ENCODE data around the gene SLC16A12. TPM values are rescaled to one million over a fixed set of nuclear protein-coding genes. Genes with fewer than 3 reads are reported as not detected.

The SLC16A12 gene
- total and polyA plus RNA-seq, 12 donors = 0.25 to 2.4 (median 0.53) TPM; not detected in 1

DNA sequence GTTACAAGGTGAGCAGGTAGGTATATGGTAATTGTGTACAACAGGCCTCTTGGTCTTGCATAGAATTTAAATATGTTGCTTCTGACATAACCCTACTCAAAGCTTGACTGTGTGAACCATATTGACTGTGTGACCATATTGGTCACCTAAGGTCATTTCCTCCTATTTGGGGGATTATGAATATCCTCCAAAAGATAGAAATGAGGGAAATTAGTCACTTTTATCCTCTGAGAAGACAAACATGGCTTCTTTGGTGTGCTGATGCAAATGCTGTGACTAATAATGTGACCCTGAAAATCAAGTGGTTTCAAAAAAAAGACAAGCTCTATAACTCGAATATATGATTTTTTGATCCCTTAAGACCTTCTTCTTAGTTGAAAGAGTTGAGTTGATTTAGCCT is 93.1 kb downstream of the SLC16A12 start:
- no peak for DNase-seq
- no peaks in the 10 kb centered on the region for H3K27me3 ChIP-seq
- WGBS, 4 donors = 30 to 55% (median 47%) methylated on average over 1 of the region's 1 CpG
- H3K4me1 ChIP-seq (replicated peaks in 1 of 2) = no peaks in the 10 kb centered on the region
- no peaks in the 10 kb centered on the region for H3K36me3 ChIP-seq (replicated peaks in 1 of 2)
- no peak overlapping the region for H3K4me3 ChIP-seq
- TF ChIP-seq, protein P1, sequence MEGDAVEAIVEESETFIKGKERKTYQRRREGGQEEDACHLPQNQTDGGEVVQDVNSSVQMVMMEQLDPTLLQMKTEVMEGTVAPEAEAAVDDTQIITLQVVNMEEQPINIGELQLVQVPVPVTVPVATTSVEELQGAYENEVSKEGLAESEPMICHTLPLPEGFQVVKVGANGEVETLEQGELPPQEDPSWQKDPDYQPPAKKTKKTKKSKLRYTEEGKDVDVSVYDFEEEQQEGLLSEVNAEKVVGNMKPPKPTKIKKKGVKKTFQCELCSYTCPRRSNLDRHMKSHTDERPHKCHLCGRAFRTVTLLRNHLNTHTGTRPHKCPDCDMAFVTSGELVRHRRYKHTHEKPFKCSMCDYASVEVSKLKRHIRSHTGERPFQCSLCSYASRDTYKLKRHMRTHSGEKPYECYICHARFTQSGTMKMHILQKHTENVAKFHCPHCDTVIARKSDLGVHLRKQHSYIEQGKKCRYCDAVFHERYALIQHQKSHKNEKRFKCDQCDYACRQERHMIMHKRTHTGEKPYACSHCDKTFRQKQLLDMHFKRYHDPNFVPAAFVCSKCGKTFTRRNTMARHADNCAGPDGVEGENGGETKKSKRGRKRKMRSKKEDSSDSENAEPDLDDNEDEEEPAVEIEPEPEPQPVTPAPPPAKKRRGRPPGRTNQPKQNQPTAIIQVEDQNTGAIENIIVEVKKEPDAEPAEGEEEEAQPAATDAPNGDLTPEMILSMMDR (IDR thresholded peaks at IDR 0.05) = no peak
- no peaks in the 10 kb centered on the region for H3K9me3 ChIP-seq (replicated peaks in 1 of 3)
- H3K27ac ChIP-seq = no peak overlapping the region
- intact Hi-C loops (cut with DNase I) = no loop called here

DNA sequence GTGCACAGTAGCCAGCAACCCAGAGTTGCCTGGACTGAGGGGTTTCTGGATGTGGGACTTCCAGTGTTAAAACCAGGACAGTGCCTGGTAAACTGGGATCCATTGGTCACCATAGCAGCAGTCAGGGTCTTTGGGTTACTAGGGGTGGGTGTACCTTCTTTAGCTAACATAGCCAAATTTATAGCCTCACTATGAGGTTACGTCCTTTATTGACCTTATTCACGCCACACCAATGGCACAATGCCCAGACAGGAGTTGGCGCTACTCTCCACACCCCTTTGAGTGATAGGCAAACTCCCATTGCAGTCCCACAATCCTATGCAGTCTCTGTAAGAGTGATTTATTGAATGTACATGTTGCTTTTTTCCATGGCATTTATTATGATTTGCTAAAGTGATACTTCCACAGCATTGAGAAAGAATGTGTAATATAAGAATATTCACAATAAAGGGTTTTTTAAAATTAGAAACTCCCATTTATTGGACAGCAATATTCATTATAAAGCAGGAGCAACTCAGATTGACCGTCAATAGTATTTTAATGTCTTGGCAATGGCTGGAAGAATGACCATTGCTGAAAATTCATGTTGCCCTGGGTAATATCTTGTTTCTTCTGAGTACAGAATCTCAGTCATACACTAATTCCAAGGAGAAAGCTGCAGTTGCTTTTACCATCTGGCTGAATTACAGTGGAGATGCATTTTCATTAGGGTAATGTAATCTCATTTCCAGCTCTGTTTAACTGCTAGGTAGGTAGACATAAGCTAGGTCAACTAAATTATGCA is 95.0 kb downstream of the SLC16A12 start:
- WGBS, 4 donors = 47 to 92% (median 56%) methylated on average over 4 of the region's 4 CpGs
- Histone ChIP-seq H3K27ac (no peak overlapping the region), H3K27me3 (no peaks in the 10 kb centered on the region), H3K4me3 (no peak overlapping the region), H3K36me3 (replicated peaks in 1 of 2) (no peaks in the 10 kb centered on the region), H3K9me3 (replicated peaks in 1 of 3) (no peaks in the 10 kb centered on the region), H3K4me1 (replicated peaks in 1 of 2) (no peaks in the 10 kb centered on the region)
- intact Hi-C loops (cut with DNase I) = no loop called here
- peak in 3 of 7 donors; percentile 13 to 58 (median 26) for DNase-seq
- TF ChIP-seq, protein P1 (IDR thresholded peaks at IDR 0.05) = no peak
- no peak for TF ChIP-seq POLR2A (IDR thresholded peaks at IDR 0.05)

DNA sequence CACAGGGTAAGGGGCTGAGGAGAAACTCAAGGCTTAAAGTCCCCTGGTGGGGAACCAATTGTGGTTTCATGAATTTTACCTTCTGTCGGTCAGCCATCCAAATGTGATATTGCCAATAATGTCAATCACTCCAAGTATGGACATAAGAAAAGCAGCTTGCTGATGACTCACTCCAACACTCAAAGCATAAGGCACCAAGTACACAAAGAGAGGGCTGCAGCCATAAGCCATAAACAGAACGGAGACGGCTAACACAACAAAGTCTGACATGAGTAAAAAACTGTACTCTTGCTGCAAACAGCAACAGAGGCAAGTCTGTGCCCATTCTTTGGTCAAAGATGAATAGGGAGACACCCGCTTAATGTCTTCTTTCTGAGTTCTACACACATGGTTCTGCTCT is 96.9 kb downstream of the SLC16A12 start:
- H3K27me3 ChIP-seq = no peaks in the 10 kb centered on the region
- WGBS, 4 donors = 87 to 90% (median 89%) methylated on average over 4 of the region's 4 CpGs
- intact Hi-C loops (cut with DNase I) = no loop called here

DNA sequence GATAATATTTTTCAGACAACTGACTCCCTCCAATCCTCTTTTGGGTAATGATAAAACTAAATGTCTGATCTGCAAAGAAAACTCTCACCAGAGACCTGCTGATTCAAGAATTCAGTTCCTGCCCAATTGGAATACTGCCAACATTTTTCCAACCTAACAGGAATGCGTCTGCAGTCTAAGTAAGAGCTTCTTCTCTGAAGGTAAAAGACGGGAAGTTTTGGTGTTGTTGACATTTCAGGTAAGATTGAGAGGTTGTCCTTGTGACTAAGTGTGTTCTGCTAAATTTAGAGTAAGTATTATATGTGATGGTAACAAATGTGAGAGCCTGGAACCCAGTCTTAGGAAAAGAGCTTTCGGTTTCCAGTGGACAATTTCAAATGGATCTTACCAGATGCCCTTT is 103.4 kb downstream of the SLC16A12 start:
- H3K9me3 ChIP-seq (replicated peaks in 1 of 3) = no peaks in the 10 kb centered on the region
- intact Hi-C loops (cut with DNase I) = no loop called here
- H3K36me3 ChIP-seq (replicated peaks in 1 of 2) = no peaks in the 10 kb centered on the region
- TF ChIP-seq, protein P1 (IDR thresholded peaks at IDR 0.05) = no peak
- no peak for TF ChIP-seq POLR2A (IDR thresholded peaks at IDR 0.05)
- DNase-seq = peak in 1 of 7 donors; percentile 7
- 34 to 53% (median 48%) methylated on average over 3 of the region's 3 CpGs for WGBS, 4 donors
- H3K4me3 ChIP-seq = no peak overlapping the region
- no peak overlapping the region for H3K27ac ChIP-seq
- H3K4me1 ChIP-seq (replicated peaks in 1 of 2) = no peaks in the 10 kb centered on the region
- no peaks in the 10 kb centered on the region for H3K27me3 ChIP-seq

More for the DNA sequence above, 96.9 kb downstream of the SLC16A12 start:
- no peaks in the 10 kb centered on the region for H3K9me3 ChIP-seq (replicated peaks in 1 of 3)
- H3K4me1 ChIP-seq (replicated peaks in 1 of 2) = no peaks in the 10 kb centered on the region
- no peaks in the 10 kb centered on the region for H3K36me3 ChIP-seq (replicated peaks in 1 of 2)
- no peak for DNase-seq
- TF ChIP-seq, protein P1 (IDR thresholded peaks at IDR 0.05) = no peak
- no peak for TF ChIP-seq POLR2A (IDR thresholded peaks at IDR 0.05)
- no peak overlapping the region for H3K27ac ChIP-seq
- no peak overlapping the region for H3K4me3 ChIP-seq
